ENCODE measurements around the gene PARD3B.

DNA sequence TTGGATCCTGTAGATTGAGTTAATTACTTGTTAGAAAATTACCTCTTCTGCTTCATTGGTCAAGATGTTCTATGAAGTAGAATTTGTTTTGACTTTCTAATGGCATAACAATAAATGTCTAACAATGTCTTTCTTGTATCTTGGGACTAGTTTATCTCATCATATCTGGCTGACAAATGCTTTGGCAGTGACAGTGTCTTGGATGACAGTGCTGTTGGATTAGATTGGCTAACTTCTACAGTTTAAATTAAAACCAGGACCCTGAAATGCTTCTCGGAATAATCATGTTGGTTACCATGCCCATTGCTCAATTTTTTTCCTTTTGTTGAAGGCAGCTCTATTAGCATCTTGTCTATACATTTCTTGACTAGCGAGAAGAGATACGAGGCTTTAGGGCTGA lies 176.9 kb downstream of the PARD3B start:
- TF ChIP-seq POLR2A (IDR thresholded peaks at IDR 0.05; ENCODE audit: low read length) = no peak
- no peak for TF ChIP-seq GATA1 (IDR thresholded peaks at IDR 0.05; ENCODE audit: low read depth, low read length)

All from erythroblast (primary cell).